Esophagus muscularis mucosa (tissue), 4 donors: ENCODE measurements around the gene ZEB2. TPM values are rescaled to one million over a fixed set of nuclear protein-coding genes. Genes with fewer than 3 reads are reported as not detected.
A peak's percentile ranks its signal among the peaks of the same experiment; 100 is the strongest.

Source experiments
- DNase-seq: peaks from one replicate; pipeline ENCODE4 v3.0.0-alpha.2; 2017; ENCODE audit errors: extremely low spot score
- H3K27ac ChIP-seq, 4 donors: fragments of 200-600 bp; sonication (generic); replicated peaks in 1 of 4; 1 replicate in 3 of 4; 2 replicates in 1 of 4; pipeline ENCODE4 v1.5.1; 2016 to 2019; ENCODE audit warnings: mild to moderate bottlenecking in 1 of 4
- H3K27me3 ChIP-seq, 4 donors: fragments of 200-600 bp; sonication (generic); one replicate each; pipeline versions ENCODE4 v1.5.1 to v1.6.0; 2016 to 2019
- H3K36me3 ChIP-seq, 4 donors: fragments of 200-600 bp; sonication (generic); one replicate each; pipeline ENCODE4 v1.5.1; 2016 to 2019
- H3K4me1 ChIP-seq, 4 donors: fragments of 200-600 bp; sonication (generic); one replicate each; pipeline ENCODE4 v1.5.1; 2016 to 2019
- H3K4me3 ChIP-seq, 4 donors: fragments of 200-600 bp; sonication (generic); 1 replicate in 2 of 4; 2 replicates in 2 of 4; pipeline ENCODE4 v1.5.1; 2016 to 2019; ENCODE audit warnings: mild to moderate bottlenecking in 4 of 4, moderate library complexity in 1 of 4
- H3K9me3 ChIP-seq, 4 donors: fragments of 200-600 bp; sonication (generic); 1 replicate in 3 of 4; 2 replicates in 1 of 4; pipeline ENCODE4 v1.5.1; 2016 to 2019
- CTCF ChIP-seq, 3 experiments: fragments of 200-600 bp in 2 of 3; fragments of 450-650 bp in 1 of 3; sonication (generic) in 2 of 3; IDR thresholded peaks; one replicate each; pipeline ENCODE4 v1.5.1; 2017 to 2019; ENCODE audit warnings: antibody characterized with exemption in 3 of 3, mild to moderate bottlenecking in 2 of 3, moderate library complexity in 1 of 3
- EP300 ChIP-seq: sonication (generic); formaldehyde crosslinking; IDR thresholded peaks from one replicate; pipeline ENCODE4 v1.6.1; 2017; ENCODE audit warnings: antibody characterized with exemption
- POLR2A ChIP-seq: fragments of 450-650 bp; IDR thresholded peaks from one replicate; pipeline ENCODE4 v1.6.1; 2017; ENCODE audit warnings: antibody characterized with exemption, moderate library complexity, mild to moderate bottlenecking, low read depth
- POLR2AphosphoS5 ChIP-seq, 2 donors: sonication (generic); formaldehyde crosslinking; IDR thresholded peaks; one replicate each; pipeline ENCODE4 v1.6.1; 2017; ENCODE audit warnings: antibody characterized with exemption in 2 of 2
- WGBS: methylation state at CpG from one replicate; pipeline ENCODE4 v1.1.5; 2018; 5-methylcytosine and 5-hydroxymethylcytosine counted together
- intact Hi-C: fragments of 100-400 bp; cut with DNase I; formaldehyde crosslinking; loops from one replicate; pipeline ENCODE4 v1.15.1; 2023
- total RNA-seq, 4 donors: library from RNA; depleted of rRNA; stranded (reverse); fragments of >200 nt; gene quantifications; one replicate each; pipeline versions ENCODE4 v1.1.0 to v1.2.1, GENCODE V29; 2016

The ZEB2 gene
- total RNA-seq, 4 donors from 2014 or later = 41.2 to 68.3 (median 55.7) TPM

- 83% methylated on average over 4 of the region's 4 CpGs for WGBS
- intact Hi-C loops = no loop called here
- no peak for DNase-seq
- Histone ChIP-seq H3K4me3 (no peak overlapping the region), H3K27me3 (peaks cover 0 to 5% (median 0%) of the 10 kb centered on the region in 4 donors), H3K4me1 (peaks cover 8 to 20% (median 14%) of the 10 kb centered on the region in 4 donors), H3K36me3 (no peaks in the 10 kb centered on the region), H3K9me3 (no peaks in the 10 kb centered on the region), H3K27ac (no peak overlapping the region)
- no peak for TF ChIP-seq CTCF (IDR thresholded peaks at IDR 0.05)
- TF ChIP-seq EP300 = no peak
- no peak for TF ChIP-seq POLR2AphosphoS5 (IDR thresholded peaks at IDR 0.05)
- TF ChIP-seq POLR2A = no peak
Measured at GRCh38 chr2:144447535-144447934, 72.4 kb downstream of the ZEB2 start.

- Histone ChIP-seq H3K9me3 (no peaks in the 10 kb centered on the region), H3K27ac (no peak overlapping the region), H3K27me3 (no peaks in the 10 kb centered on the region), H3K4me3 (no peak overlapping the region), H3K36me3 (no peaks in the 10 kb centered on the region), H3K4me1 (peaks cover 0 to 20% (median 9%) of the 10 kb centered on the region in 4 donors)
- intact Hi-C loops = no loop called here
- WGBS = 77% methylated on average over 3 of the region's 3 CpGs
- no peak for TF ChIP-seq POLR2A
- TF ChIP-seq POLR2AphosphoS5 (IDR thresholded peaks at IDR 0.05) = no peak
- no peak for TF ChIP-seq CTCF (IDR thresholded peaks at IDR 0.05)
- no peak for TF ChIP-seq EP300
- no peak for DNase-seq
Measured at GRCh38 chr2:144446136-144446535, 73.8 kb downstream of the ZEB2 start.

GRCh38 chr2:144445196-144445595 is 74.7 kb downstream of the ZEB2 start:
- 100% methylated on average over 1 of the region's 1 CpG for WGBS
- no peak overlapping the region for H3K4me3 ChIP-seq
- H3K27me3 ChIP-seq = no peaks in the 10 kb centered on the region
- no peak for DNase-seq
- H3K4me1 ChIP-seq = peaks cover 5 to 24% (median 11%) of the 10 kb centered on the region in 4 donors
- no peak overlapping the region for H3K27ac ChIP-seq
- TF ChIP-seq POLR2A (no peak), POLR2AphosphoS5 (IDR thresholded peaks at IDR 0.05) (no peak), EP300 (no peak), CTCF (IDR thresholded peaks at IDR 0.05) (no peak)
- H3K36me3 ChIP-seq = no peaks in the 10 kb centered on the region
- intact Hi-C loops = no loop called here
- H3K9me3 ChIP-seq = no peaks in the 10 kb centered on the region

- H3K4me3 ChIP-seq = no peak overlapping the region
- peaks cover 7 to 26% (median 14%) of the 10 kb centered on the region in 4 donors for H3K4me1 ChIP-seq
- peak overlapping the region in 2 of 4 donors; percentile 0 to 25 for H3K27ac ChIP-seq
- no peaks in the 10 kb centered on the region for H3K9me3 ChIP-seq
- no peak for DNase-seq
- H3K36me3 ChIP-seq = no peaks in the 10 kb centered on the region
- 66% methylated on average over 6 of the region's 6 CpGs for WGBS
- intact Hi-C loops = no loop called here
- TF ChIP-seq EP300 (no peak), POLR2A (no peak), CTCF (IDR thresholded peaks at IDR 0.05) (no peak), POLR2AphosphoS5 (IDR thresholded peaks at IDR 0.05) (no peak)
- no peaks in the 10 kb centered on the region for H3K27me3 ChIP-seq
Measured at GRCh38 chr2:144443837-144444817, 75.8 kb downstream of the ZEB2 start.
